OCI-LY7 (cell line): ENCODE data around the gene SCAMP5.
A peak's percentile ranks its signal among the peaks of the same experiment; 100 is the strongest.

Experiments
- CTCF ChIP-seq: fragments of 200-600 bp; sonication (generic); conservative IDR thresholded peaks from 2 replicates; pipeline ENCODE4 v1.5.1; 2014; ENCODE audit warnings: mild to moderate bottlenecking, antibody characterized with exemption, low read length, moderate library complexity, mixed read lengths
- EZH2phosphoT487 ChIP-seq: fragments of 200-600 bp; sonication (generic); IDR thresholded peaks from 2 replicates; pipeline ENCODE4 v1.6.1; 2018; ENCODE audit warnings: low read depth, borderline replicate concordance, mild to moderate bottlenecking, mixed run types, antibody characterized with exemption, low read length, moderate library complexity, mixed read lengths

DNA sequence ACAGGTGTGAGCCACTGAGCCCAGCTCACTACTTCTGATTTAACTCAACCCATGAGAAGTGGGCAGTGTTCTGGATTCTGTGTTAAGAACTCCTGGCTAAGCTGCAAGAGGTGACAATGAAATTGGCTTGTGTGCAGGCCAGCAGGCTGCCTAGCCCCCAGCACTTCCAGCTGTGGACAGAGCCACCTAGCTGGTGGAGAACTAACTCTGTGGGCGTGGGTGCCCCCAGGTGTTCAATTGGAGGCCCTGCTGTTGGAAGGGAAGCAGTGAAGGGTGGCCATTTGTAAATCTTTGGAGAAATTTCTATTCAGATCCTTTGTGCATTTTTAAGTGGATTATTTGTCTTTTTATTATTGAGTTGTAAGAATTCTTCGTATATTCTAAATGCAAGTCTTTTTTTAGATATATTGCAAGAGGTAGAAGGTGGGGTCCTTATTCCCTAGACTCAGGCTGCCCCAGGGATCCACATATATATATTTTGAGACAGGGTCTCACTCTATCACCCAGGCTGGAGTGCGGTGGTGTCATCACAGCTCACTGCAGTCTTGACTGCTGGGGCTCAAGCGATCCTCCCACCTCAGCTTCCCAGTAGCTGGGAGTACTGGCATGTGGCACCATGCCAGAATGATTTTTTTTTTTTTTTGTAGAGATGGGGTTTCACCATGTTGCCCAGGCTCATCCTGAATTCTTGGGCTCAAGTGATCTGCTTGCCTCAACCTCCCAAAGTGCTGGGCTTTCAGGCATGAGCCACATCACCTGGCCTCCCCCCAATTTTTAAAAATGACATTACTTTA lies 7.2 kb upstream of the SCAMP5 start:
- TF ChIP-seq CTCF (peak; percentile 83), EZH2phosphoT487 (no peak)
